ENCODE measurements around the gene EXOC7. TPM values are rescaled to one million over a fixed set of nuclear protein-coding genes. Genes with fewer than 3 reads are reported as not detected.
"Not testable (repeated sequence)": the region's sequence is repeated elsewhere in the genome, so short reads cannot be mapped to it uniquely, and the experiment has no call there.

Gene EXOC7
- total RNA-seq, 2 donors from 2014 or later: 94.5 to 98.2 TPM

DNA sequence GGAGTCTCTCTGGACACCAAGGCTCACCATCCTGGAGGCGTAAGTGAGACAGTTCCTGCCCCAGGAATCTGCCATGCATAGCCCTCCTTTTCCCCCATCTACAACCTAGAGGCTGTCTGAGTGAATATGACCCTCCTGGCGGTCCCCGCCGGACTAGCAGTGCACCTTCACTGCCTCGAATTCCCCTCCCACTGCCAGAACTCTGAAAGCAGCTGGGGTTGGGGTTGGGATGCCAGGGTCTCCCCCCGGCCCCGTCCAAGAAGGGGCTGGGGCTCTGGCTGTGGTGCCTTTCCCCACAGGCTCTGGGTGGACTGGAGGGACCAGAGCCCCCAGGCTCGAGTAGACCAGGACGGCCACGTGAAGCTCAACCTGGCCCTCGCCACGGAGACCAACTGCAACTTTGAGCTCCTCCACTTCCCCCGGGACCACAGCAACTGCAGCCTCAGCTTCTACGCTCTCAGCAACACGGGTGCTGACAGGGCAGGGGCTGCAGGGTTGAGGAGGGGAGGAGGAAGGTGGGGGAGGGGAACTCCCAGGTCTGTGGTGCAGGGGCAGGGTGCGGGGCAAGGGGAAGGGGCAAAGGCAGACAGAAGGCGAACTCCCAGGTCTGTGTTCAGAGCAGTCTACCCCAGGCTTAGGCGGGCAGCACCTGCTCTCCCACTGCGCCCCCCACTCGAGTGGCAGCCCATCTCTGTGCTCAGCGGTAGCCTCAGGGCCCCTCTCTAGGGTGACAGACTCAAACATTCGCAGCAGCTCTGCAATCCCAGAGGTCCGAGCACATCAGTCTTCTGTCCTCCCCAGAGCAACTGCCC, 23.4 kb downstream of the EXOC7 start:
- intact Hi-C loops (cut with DNase I): no loop called here
- peak; percentile 77 for DNase-seq (ENCODE audit: low spot score)

DNA sequence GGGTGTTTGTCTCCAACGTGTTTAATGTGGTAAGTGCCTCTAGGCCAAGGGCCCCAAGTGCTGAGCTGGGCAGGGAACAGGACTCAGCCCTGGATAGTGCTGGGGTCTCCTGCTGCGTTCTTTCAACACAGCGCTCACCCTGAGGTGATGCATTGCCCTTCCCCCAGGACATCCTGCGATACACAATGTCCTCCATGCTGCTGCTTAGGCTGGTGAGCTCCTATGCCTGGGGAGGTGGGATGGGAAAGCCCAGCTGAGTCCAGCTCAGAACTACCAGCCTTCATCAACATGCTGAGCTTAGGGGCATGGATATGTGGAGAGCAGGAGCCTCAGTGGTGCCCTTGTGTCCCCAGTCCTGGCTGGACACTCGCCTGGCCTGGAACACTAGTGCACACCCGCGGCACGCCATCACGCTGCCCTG, 24.0 kb downstream of the EXOC7 start:
- intact Hi-C loops (cut with DNase I): no loop called here
- peak; percentile 58 for DNase-seq (ENCODE audit: low spot score)

DNA sequence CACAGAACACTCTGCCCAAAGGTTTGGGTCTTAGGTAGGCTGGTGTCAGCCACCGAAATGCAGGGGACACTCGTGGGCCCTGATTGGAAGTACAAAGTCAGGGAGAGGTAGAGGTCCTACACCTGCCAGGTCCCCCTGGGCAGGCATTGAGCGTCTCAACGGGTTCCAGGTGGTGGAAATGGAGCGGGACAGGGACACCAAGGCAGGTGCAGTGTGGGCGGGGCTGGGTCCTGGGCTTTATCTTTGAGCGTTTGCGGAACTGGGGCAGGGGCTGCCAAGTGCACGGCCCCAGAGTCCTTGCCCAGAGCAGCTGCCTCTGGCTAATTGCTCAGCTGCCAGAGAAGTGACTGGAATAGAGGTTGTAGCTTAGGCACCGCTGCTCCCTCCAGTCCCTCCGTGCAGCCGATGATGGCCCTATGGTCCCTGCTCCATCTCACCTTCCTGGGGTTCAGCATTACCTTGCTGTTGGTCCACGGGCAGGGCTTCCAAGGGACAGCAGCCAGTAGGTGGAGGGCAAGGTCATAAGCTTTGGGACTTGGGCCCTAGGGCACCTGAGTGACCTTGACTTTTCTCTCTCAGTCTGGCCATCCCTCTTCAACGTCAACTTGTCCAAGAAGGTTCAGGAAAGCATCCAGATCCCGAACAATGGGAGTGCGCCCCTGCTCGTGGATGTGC, 24.6 kb downstream of the EXOC7 start, which contains the start of gene ZACN:
ZACN (plus strand) TSS at position 323 of the 675 bp plus-strand sequence; CDS start at position 406, 83 bp downstream.
- intact Hi-C loops (cut with DNase I): no loop called here
- peak; percentile 73 for DNase-seq (ENCODE audit: low spot score)

DNA sequence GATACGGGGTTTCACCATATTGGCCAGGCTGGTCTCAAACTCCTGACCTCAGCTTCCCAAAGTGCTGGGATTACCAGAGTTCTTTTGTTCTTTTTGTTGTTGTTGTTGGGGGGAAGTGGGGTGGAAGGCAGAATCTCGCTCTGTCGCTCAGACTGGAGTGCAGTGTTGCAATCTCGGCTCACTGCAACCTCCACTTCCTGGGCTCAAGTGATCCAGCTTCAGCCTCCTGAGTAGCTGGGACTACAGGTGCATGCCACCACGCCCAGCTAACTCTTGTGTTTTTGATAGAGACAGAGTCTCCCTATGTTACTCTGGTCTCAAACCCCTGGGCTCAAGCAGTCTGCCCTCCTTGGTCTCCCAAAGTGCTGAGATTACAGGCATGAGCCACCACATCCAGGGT, 25.2 kb downstream of the EXOC7 start:
- DNase-seq (ENCODE audit: low spot score); intact Hi-C loops (cut with DNase I): not testable (repeated sequence)

DNA sequence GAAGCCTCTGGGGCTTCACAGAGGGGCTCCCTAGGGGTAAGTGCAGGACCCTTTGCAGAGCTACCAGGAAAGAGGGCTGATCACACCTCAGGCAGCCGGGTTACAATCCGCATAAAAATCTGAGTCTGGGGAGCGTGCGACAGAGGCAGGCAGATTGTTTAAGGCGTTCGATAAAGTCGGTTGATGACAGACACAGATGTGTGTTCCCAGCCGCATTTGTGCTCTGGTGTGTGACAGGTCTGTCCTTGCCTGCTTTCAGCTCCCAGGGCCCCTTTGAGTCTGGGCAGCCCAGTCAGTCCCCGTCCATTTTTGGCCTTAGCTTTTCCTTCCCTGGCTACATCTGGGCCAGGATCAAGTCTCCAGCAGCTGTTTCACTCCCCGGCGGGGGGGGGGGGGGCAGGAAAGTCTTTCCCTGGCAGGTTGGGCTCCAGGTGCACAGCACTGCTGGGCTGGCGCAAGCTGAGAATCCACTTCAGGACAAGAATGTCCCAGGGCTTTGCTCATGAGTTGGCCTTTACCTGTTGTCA, 25.9 kb downstream of the EXOC7 start:
- intact Hi-C loops (cut with DNase I): no loop called here
- DNase-seq (ENCODE audit: low spot score): no peak

DNA sequence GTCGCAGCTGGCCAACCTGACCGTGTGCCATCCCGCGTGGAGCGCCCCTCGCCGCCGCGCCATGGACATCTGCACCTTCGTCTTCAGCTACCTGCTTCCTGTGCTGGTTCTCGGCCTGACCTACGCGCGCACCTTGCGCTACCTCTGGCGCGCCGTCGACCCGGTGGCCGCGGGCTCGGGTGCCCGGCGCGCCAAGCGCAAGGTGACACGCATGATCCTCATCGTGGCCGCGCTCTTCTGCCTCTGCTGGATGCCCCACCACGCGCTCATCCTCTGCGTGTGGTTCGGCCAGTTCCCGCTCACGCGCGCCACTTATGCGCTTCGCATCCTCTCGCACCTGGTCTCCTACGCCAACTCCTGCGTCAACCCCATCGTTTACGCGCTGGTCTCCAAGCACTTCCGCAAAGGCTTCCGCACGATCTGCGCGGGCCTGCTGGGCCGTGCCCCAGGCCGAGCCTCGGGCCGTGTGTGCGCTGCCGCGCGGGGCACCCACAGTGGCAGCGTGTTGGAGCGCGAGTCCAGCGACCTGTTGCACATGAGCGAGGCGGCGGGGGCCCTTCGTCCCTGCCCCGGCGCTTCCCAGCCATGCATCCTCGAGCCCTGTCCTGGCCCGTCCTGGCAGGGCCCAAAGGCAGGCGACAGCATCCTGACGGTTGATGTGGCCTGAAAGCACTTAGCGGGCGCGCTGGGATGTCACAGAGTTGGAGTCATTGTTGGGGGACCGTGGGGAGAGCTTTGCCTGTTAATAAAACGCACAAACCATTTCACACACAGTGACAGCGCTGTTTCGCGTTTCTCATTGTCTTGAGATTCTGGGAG, 26.6 kb downstream of the EXOC7 start:
- DNase-seq (ENCODE audit: low spot score): no peak
- intact Hi-C loops (cut with DNase I): no loop called here

DNA sequence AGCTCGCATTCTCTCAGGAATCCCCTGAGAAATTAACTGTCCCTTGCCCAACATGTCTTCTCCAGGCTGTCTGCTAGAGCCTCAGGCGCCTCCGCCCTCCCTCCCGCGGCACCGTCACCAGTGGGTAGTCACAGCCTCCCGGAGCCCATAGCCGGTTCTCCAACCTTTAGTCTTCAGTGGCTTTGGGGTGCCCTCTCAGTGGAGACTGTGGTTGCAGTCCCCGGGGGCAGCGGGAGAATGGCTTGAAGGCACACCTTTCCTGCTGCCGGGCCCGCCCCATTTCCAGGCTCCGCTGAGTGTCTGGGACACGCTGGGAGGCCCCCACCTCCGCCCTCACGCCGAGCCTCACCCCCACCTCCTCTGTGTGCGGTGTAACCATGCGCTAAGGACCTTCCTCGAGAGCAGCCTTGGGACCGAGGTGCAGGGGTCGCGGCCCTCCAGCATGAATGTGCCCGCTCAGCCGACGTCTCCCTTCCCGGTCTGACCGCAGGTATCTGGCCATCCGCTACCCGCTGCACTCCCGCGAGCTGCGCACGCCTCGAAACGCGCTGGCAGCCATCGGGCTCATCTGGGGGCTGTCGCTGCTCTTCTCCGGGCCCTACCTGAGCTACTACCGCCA, 27.3 kb downstream of the EXOC7 start:
- intact Hi-C loops (cut with DNase I): no loop called here
- DNase-seq (ENCODE audit: low spot score): no peak

DNA sequence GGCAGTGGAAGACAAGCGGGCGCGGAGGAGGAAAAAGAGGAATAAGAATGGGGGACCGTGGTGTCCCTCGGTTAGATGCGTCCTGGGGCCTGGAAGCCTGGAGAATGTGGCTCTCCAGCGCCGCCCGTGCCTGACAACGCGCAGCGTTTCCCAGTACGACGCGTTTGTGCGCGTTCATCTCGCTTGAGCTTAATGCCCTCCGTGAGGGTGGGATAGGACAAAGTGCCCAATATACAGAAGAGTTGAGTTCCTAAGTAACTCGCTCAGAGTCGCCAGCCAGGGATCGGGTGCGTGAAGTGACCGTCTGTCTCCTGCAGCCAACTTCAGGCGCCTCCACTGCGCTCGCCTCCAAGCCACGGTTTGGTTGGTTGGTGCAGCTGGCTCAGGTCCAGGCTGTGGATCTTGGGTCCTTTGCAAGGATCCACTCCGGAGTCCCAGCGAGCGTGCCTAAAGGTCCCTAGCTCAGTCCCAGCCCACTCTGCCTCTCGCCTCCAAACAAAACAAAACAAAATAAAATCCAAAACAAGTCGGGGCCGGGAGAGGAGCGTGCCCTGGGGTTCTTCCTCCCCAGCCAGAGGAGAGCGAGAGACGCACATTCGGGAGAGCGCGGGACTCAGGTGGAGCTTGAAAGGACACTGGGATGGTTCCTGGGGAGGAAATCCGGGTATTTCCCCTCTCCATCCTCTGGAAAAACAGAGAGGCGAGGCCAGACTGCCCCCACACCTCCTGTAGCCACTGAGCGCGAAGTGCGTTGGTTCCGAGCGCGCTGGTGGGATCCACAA, 28.0 kb downstream of the EXOC7 start:
- DNase-seq (ENCODE audit: low spot score): no peak
- intact Hi-C loops (cut with DNase I): no loop called here

DNA sequence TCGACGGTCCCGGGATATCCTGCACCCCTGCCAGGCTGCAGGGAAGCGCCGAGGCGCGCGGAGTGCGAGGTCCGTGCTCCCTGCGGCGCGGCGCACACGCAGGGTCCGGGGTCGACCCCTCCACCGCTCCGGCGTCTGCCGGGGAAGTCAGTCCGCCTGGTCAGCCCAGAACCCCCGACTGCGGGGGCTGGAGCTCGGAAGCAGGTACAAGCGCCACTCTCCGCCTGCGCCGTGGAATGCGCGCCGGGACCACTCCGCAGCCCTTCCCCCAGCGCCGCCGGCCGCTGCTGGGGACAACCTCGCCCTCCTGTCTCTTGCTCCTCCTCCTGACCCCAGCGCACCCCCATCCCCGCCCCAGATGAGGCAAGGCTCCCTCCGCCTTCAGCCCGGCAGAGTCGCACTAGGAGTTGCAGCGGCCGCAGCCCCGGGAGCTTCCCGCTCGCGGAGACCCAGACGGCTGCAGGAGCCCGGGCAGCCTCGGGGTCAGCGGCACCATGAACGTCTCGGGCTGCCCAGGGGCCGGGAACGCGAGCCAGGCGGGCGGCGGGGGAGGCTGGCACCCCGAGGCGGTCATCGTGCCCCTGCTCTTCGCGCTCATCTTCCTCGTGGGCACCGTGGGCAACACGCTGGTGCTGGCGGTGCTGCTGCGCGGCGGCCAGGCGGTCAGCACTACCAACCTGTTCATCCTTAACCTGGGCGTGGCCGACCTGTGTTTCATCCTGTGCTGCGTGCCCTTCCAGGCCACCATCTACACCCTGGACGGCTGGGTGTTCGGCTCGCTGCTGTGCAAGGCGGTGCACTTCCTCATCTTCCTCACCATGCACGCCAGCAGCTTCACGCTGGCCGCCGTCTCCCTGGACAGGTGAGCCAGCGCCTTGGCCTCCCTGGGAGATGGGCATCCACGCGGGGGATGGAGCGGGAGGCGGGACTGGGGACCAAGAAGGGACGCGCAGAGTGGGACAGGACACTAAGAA, 28.9 kb downstream of the EXOC7 start, which contains the start of gene GALR2:
GALR2 (plus strand) TSS at position 392 of the 974 bp plus-strand sequence; CDS start at position 495, 103 bp downstream.
- intact Hi-C loops (cut with DNase I): no loop called here
- no peak for DNase-seq (ENCODE audit: low spot score)

DNA sequence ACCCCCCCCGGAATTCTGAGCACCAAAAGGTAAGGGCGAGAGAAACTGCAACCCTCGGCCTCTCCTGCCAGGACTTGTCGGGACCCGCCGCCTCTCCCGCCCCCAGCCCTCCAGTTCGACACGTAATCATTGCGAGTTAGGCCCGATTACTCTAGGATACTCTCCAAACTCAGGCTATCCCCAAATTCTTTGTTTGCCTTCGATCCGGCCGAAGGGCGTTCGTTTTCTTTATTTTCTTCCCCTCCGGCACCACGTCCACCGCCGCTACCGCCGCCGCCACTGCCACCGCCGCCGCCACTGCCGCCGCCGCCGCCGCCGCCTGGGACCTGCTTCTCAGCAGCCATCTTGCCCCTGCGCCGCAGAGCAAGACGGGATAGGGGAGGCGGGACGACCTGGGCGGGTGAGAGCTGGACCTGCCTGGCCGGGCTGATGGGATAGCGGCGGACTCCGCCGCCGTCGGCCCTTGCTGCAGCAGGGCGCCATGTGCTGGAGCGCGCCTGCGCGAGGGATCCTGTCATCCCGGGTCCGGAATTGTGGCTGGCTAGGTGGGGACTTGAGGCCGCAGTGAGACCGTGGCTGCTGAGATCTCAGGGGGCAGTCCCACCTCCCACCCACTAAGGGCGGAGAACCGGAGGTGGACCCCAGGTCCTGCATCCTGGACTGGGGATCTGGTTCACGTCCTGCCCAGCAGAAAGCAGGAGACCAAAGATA, 31.3 kb downstream of the EXOC7 start, which contains the start of gene SRP68:
SRP68 (minus strand) TSS at position 370 of the 711 bp plus-strand sequence; CDS start at position 344, 26 bp downstream.
- peak; percentile 97 for DNase-seq (ENCODE audit: low spot score)
- intact Hi-C loops (cut with DNase I): no loop called here

DNA sequence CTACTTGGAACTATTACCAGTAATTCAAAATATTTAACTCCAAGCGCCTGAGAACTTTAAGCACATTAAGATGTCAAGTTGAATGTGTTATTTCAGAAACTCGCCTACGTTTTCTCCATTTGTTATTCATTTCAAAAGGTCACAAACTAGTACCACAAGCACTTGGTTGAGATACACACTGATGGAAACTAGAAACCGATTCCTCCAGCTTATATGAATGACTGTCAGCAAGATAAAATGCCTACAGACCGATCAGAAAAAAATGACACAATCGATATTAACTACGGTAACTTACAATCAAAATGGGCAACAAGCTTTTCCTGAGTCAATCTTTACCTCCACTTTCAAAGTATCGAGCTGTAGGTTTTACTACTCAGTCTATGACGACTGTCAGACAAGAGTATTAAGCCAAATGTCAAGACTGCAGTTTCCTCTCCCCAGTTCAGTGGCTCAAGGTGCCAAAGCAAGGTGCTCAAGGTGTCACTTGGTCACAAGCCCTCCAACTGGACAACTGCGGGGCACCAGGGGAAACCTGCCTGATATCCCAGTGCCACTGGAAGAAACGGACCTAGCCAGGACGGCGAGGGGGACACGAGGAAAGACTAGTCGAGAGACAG, 31.9 kb downstream of the EXOC7 start:
- intact Hi-C loops (cut with DNase I): no loop called here
- no peak for DNase-seq (ENCODE audit: low spot score)

DNA sequence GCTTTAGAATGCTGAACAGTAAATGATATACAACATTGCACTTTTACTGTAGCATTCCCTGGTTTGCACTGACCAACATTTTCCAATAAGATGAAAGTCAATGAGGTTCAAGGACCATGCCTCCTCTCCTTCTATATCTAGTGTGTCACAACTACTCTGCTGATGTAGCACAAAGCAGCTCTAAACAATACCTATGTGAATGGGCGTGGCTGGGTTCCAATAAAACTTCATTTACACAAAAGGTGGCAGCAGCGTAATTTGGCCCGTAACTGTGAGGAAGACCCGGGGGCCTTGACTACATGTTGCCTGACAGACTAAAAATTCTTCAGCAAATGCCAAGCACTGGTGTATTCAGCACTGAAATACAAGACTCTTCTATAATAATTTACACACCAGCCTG, 37.8 kb downstream of the EXOC7 start:
- DNase-seq (ENCODE audit: low spot score): no peak
- intact Hi-C loops (cut with DNase I): no loop called here

DNA sequence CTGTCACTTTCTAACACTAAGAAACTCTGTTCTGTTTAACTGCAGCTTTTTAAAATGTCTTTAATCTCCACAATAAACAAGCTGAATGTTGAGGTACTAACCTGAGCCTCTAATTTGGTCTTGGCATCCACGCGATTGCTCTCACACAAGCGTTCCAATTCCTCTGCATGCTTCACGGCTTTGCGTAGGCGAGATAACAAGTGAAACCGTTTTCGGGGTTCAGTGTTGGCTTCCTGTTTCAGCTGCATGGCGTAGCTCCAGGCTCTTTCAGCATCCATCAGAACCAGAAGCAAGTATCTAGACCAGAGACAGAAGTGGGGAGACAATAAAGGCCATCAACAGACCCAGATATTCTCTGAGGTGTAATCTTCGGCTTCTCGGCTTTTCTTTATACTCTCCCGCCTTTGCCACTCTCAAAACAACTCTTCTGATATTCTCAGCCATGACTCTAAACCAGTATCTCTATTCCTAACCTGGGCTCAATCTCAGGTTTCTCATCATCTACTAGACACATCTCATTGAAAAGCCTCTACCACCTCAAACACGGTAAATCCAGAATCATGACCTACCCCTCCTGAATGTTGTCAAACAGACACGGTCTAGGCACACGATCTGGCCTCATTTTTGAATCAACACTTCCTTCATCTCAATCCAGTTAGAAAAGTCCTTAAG, 39.6 kb downstream of the EXOC7 start:
- DNase-seq (ENCODE audit: low spot score): no peak
- intact Hi-C loops (cut with DNase I): no loop called here

DNA sequence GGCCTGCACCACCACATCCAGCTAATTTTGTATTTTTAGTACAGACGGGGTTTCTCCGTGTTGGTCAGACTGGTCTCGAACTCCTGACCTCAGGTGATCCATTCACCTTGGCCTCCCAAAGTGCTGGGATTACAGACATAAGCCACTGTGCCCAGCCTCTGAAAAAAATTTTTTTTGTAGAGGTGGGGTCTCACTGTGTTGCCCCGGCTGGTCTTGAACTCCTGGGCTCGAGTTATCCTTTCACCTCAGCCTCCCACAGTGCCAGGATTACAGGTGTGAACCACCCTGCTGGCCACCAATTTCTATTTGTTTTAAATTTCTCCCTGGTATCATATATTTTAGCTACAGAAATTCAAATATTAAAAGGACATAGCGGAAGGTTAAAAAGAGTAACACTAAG, 45.3 kb downstream of the EXOC7 start:
- DNase-seq (ENCODE audit: low spot score); intact Hi-C loops (cut with DNase I): not testable (repeated sequence)

DNA sequence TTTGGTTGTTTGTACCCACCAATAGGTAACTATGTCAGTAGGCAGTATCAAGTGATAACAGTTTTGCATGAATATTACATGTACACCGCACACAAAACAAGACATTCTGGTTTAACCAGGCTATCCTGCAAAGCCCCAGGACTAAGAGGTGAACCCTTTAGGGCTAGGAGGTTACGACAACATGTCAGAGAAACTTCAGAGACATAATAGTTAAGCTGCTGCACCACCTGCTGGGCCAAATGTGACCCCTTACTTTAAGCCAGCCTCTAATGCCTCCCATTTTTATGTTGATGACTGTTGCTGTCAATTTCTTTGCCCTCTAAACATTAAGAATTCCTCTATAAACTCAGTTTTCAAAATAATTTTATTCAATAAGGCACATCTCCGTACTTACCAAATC, 46.7 kb downstream of the EXOC7 start:
- intact Hi-C loops (cut with DNase I): no loop called here
- DNase-seq (ENCODE audit: low spot score): no peak

DNA sequence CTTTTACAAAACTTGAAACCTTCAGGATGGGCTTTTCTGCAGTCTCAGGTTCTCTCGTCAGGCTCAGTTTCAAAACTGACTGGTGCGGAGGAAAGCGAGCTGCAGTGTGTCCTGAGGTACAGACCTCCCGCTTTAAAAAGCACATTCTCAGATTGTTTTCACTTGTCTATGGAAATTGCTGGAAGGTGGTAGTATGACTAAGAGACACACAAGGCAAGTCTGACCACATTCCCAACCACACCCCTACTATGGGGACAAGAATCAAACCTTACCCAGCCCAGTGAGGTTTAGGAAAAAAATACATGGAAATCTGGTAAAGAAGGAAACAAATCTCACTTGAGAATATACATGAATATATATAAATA, 49.5 kb downstream of the EXOC7 start:
- intact Hi-C loops (cut with DNase I): no loop called here
- no peak for DNase-seq (ENCODE audit: low spot score)
